Psoas muscle (tissue), 8 donors: Measurements from ENCODE around the gene MMP21. TPM values are rescaled to one million over a fixed set of nuclear protein-coding genes. Genes with fewer than 3 reads are reported as not detected.

Source experiments
- ATAC-seq, 4 donors: fragments of 200-7000 bp; cut with Tn5 transposase; one replicate each; pipeline ENCODE4 v1.9.1; 2020; ENCODE audit warnings: moderate library complexity in 3 of 4, mild to moderate bottlenecking in 2 of 4
- DNase-seq, 2 donors: peaks; one replicate each; pipeline ENCODE4 v3.0.0-alpha.2; 2020
- H3K27ac ChIP-seq: fragments of 200-600 bp; one replicate; pipeline ENCODE4 v1.8.0; 2022
- H3K27me3 ChIP-seq, 3 donors: fragments of 200-600 bp in 1 of 3; one replicate each; pipeline versions ENCODE4 v1.6.1 to v1.8.0; 2013 to 2022; ENCODE audit warnings: low read length in 2 of 3, mild to moderate bottlenecking in 2 of 3, moderate library complexity in 1 of 3; ENCODE audit not compliant: insufficient read depth in 3 of 3
- H3K36me3 ChIP-seq, 2 donors: fragments of 200-600 bp in 1 of 2; one replicate each; pipeline versions ENCODE4 v1.6.1 to v1.8.0; 2013 to 2022; ENCODE audit warnings: low read depth in 1 of 2, mild to moderate bottlenecking in 1 of 2, moderate library complexity in 1 of 2; ENCODE audit not compliant: insufficient read depth in 1 of 2
- H3K4me1 ChIP-seq: fragments of 200-600 bp; one replicate; pipeline ENCODE4 v1.8.0; 2022
- H3K4me3 ChIP-seq: fragments of 200-600 bp; one replicate; pipeline ENCODE4 v1.8.0; 2022; ENCODE audit warnings: mild to moderate bottlenecking
- H3K9me3 ChIP-seq: fragments of 200-600 bp; one replicate; pipeline ENCODE4 v1.8.0; 2022
- CTCF ChIP-seq: fragments of 200-600 bp; IDR thresholded peaks from one replicate; pipeline ENCODE4 v1.8.0; 2022; ENCODE audit warnings: antibody characterized with exemption
- WGBS, 3 donors: extraction: QIAGEN DNeasy Blood & Tissue Kit; methylation state at CpG; one replicate each; pipeline versions ENCODE4 v1.1.6 to v1.1.7; 2013; 5-methylcytosine and 5-hydroxymethylcytosine counted together
- intact Hi-C, 2 donors: fragments of 100-400 bp; cut with DNase I; formaldehyde crosslinking; loops; one replicate each; pipeline versions ENCODE4 v1.11.0 to v1.14.2; 2022
- polyA plus RNA-seq, 3 donors: library from polyadenylated mRNA; stranded (reverse); fragments of 200-250 nt; gene quantifications; one replicate each; pipeline ENCODE4 v1.2.3, GENCODE V29; 2013
- total RNA-seq, 4 donors: library from RNA; stranded (reverse); fragmentation: NEBNext Ultra II Directional in 2 of 4; extraction: Animal tissue kit (Norgen Biotek cat#: 25700) in 2 of 4; gene quantifications; one replicate each; pipeline versions ENCODE4 v1.2.1 to v1.2.4, GENCODE V29; 2021 to 2023
- donor health status: healthy with polysubstance abuse.
- donor health status: DM: no; HTN: no; CAD: no; lungs with moderate emphysema.
- donor health status: Bipolar disorder and iron deficiency.
- donor health status: healthy.
- donor health status: DM: yes; HTN: yes; CAD: no.
- donor health status: DM: no; HTN: no; CAD: no.
- donor health status: DM: no; HTN: no; CAD: no.
- donor health status: DM: yes; HTN: yes; CAD: no.

The MMP21 gene
- total and polyA plus RNA-seq, 7 donors: 0.03 to 0.17 (median 0.04) TPM; not detected in 4

DNA sequence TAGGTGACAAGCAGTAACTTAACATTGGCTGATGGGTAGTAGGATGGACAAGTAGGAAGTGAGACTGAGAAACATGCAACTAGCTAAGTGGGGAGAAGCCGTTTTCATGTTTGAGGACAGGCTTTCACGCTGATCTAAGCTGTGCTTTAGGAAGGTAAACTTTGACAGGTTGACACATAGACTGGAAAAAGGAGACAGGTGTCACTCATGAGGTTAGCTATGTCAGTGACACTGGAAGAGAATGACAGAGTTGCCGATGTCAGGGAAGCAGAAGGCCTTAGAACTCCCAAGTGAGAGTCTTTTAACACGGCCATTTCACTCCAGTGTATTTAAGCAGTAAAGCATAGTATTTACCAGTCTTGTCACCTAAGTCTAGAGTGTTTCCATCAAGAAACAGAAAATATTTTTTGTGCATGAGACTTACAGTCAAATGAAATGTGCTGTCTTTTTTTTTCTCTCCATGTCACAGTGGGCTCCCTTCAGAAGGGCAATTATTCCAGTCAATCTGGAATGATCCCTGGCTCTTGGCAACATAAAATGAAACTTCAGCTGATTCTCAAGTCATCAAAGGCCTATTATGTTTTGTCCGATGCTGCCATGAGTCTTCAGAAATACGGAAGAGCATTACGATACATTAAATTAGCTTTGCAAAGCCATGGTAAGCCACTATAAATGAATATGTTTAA, 35.5 kb downstream of the MMP21 start:
- DNase-seq (no peak), ATAC-seq (no peak)
- Histone ChIP-seq H3K27ac (no peak overlapping the region), H3K9me3 (no peaks in the 10 kb centered on the region), H3K36me3 (peaks cover 25 to 99% of the 10 kb centered on the region in 2 donors), H3K4me1 (no peaks in the 10 kb centered on the region), H3K4me3 (no peak overlapping the region), H3K27me3 (no peaks in the 10 kb centered on the region)
- WGBS, 3 donors: 82 to 88% (median 85%) methylated on average over 7 of the region's 7 CpGs
- intact Hi-C loops: loop anchor here in 1 of 2 donors (5.0 kb wide), 1 partner anchor 97 kb away; no protein-coding TSS in a partner anchor
- no peak for TF ChIP-seq CTCF

- no peaks in the 10 kb centered on the region for H3K9me3 ChIP-seq
- DNase-seq (no peak), ATAC-seq (no peak)
- H3K36me3 ChIP-seq: peaks cover 19 to 100% of the 10 kb centered on the region in 2 donors
- WGBS, 3 donors: 82 to 87% (median 83%) methylated on average over 5 of the region's 5 CpGs
- no peaks in the 10 kb centered on the region for H3K27me3 ChIP-seq
- TF ChIP-seq CTCF: no peak
- H3K27ac ChIP-seq: no peak overlapping the region
- no peak overlapping the region for H3K4me3 ChIP-seq
- no peaks in the 10 kb centered on the region for H3K4me1 ChIP-seq
- intact Hi-C loops: no loop called here
Measured at GRCh38 chr10:125738206-125738605, 37.4 kb downstream of the MMP21 start.

DNA sequence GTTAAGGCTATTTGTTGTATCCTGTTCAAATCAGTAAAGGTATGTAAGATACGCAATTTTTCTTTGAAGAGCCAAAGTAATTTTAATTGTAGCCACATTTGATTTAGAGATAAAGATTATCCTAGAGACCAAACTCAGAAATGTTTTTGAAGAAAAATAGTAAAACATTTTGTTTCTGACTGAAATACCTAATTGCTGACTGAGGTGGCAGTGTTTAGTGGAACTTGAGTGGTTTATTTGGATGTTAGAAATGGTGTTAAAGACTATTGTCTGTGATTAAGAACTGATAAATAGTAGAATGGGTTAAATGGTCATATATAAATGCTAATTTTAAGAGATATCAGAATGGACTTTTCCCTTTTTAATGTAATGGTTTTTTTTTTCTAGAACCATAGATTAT, 40.8 kb downstream of the MMP21 start:
- Histone ChIP-seq H3K36me3 (peaks cover 9 to 100% of the 10 kb centered on the region in 2 donors), H3K9me3 (no peaks in the 10 kb centered on the region), H3K27ac (no peak overlapping the region), H3K27me3 (no peaks in the 10 kb centered on the region), H3K4me3 (no peak overlapping the region), H3K4me1 (peaks cover 9% of the 10 kb centered on the region)
- intact Hi-C loops: no loop called here
- DNase-seq: no peak
- no peak for ATAC-seq
- 94 to 98% (median 96%) methylated on average over 1 of the region's 1 CpG for WGBS, 3 donors
- no peak for TF ChIP-seq CTCF

- peaks cover 12 to 100% of the 10 kb centered on the region in 2 donors for H3K36me3 ChIP-seq
- no peak for TF ChIP-seq CTCF
- no peak overlapping the region for H3K4me3 ChIP-seq
- H3K4me1 ChIP-seq: peaks cover 9% of the 10 kb centered on the region
- 94 to 100% (median 97%) methylated on average over 1 of the region's 1 CpG for WGBS, 3 donors
- intact Hi-C loops: no loop called here
- no peak overlapping the region for H3K27ac ChIP-seq
- no peak for DNase-seq
- no peak for ATAC-seq
- H3K27me3 ChIP-seq: no peaks in the 10 kb centered on the region
- H3K9me3 ChIP-seq: no peaks in the 10 kb centered on the region
Measured at GRCh38 chr10:125734148-125734547, 41.5 kb downstream of the MMP21 start.

GRCh38 chr10:125727436-125727835, 48.2 kb downstream of the MMP21 start:
- intact Hi-C loops: no loop called here
- Histone ChIP-seq H3K9me3 (no peaks in the 10 kb centered on the region), H3K4me3 (no peak overlapping the region), H3K27ac (no peak overlapping the region), H3K36me3 (peaks cover 16 to 100% of the 10 kb centered on the region in 2 donors), H3K27me3 (no peaks in the 10 kb centered on the region), H3K4me1 (peaks cover 6% of the 10 kb centered on the region)
- DNase-seq (no peak), ATAC-seq (no peak)
- TF ChIP-seq CTCF: no peak
- WGBS, 3 donors: 53 to 57% (median 55%) methylated on average over 3 of the region's 3 CpGs
